Nucleus accumbens (tissue), 56 donors: ENCODE measurements around the gene SMC6.
A peak's percentile ranks its signal among the peaks of the same experiment; 100 is the strongest.

ENCODE experiments used
- DNase-seq, 56 donors: peaks; one replicate each; lab custom pipeline; 2025; lab: John Stamatoyannopoulos, UW

SMC6 gene

GRCh38 chr2:17658251-17658843 is 95.3 kb downstream of the SMC6 start:
- DNase-seq = no peak

GRCh38 chr2:17657759-17658158 is 95.9 kb downstream of the SMC6 start:
- DNase-seq = no peak

DNA sequence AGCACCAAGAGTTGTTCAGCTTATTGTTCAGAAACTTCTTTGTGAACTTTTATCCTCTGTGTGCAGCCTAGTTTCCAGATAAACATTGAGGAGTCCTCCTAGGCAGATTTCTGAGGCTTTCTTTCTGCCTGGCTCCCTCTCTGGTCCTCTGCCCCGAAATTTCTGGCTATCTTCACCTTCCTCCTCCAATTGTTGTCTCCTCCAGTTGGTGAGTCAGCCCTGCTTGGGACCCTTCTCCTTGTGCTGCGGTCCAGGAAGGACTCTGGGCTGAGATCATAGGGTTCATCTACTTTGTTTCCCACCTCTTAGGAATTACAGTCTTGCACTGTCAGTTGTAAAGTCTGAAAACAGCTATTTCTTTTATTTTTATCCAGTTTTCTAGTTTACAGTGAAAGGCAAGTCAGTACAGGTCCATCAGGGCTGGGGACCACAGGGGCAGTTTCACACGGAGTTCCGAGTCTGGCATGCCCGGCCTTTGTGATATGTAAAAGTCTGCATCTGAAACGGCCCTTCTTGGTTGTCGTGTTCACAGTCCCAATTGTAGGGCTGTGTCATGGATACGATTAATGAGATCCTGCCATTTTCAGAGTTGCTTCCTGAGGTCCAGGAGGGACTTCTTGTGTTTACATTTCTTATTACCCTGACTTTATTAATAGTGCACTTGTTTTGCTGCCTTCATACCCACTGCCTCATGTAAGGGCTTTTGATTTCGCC is 100.8 kb downstream of the SMC6 start:
- no peak for DNase-seq

- DNase-seq = no peak
Observed at GRCh38 chr2:17649026-17649425, 104.6 kb downstream of the SMC6 start.

- no peak for DNase-seq
Observed at GRCh38 chr2:17648581-17648980, 105.0 kb downstream of the SMC6 start.

GRCh38 chr2:17646838-17647701 is 106.5 kb downstream of the SMC6 start:
- no peak for DNase-seq

- DNase-seq = peak in 20 of 56 donors; percentile 8 to 68 (median 28)
Observed at GRCh38 chr2:17646081-17646554, 107.5 kb downstream of the SMC6 start.

DNA sequence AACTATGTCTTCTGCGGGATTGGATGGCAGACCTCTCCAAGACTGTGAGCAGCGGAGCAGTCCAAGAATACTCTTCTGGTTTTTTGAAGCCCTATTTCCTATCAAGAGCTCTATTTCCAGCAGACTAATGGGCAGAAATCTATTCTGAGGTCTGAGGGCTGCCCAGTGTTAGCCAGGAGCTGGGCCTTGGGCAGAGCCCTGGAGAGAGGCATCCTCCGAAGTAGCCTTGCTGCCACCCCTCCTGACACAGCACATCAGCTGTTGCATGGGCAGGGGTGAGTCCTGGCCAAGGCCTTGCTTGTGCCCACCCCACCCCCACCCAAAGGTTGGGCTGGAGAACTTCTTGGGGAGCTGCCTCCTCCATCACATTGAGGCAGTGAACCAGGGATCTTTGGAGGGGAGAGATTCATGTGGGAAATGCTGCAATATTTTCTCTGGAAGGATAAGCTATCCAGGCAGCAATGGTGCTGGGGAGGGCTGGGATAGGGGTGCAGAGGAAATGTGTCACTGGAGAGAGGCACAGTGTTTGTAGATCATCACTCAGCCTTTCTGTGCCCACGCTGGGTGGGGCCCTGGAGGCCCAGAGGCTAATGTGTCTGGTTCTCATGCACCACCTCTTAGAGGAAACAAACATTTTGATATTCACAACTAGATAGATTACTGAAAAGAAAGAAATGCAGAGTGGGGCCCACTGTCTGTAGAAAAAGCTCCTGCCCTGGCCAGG is 108.5 kb downstream of the SMC6 start:
- no peak for DNase-seq

DNA sequence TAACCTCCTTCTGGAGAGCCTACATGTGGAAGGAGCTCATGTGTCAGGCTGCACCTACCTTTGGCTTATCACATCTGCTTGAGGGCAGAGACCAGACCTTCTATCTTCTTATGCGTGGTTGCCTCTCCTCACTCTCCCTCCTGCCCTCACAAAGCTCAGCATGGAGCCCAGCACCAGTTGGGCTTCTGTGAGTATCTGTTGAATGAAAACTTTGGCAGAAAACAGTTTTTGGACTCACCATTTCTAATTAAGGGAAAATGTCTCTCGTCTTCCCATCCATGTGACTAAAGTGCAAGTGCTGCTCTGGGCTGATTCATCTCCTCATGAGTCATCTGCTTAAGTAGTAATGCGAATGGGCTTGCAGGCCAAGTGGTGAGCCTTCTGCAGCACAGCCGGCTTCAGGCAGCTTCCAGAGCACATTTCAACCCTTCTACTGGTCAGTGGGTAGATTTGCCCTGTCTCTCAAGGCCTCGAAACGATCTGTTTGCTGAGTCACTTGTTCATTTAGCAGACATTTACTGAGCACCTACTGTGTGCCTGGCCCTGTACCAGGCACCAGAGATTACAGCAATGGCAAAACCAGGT is 110.5 kb downstream of the SMC6 start:
- DNase-seq = peak in 6 of 56 donors; percentile 16 to 51 (median 22)

DNA sequence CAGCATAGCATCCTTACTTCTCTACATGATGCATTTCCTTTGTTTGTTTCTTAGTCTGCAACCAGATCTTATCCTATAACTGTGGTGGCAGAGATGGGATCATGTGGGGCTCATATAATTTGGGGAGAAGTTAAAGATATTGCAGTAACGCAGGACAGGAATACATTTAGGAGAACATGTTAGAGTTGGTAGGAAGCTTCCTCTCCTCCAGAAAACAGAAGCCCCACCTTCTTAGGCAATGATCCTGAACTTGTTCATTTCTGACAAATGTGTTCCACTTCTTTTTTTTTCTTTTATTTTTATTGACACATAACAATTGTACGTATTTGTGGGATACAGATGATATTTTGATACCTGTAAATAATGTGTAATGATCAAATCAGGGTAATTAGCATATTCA is 113.2 kb downstream of the SMC6 start:
- DNase-seq = no peak

- DNase-seq = no peak
Observed at GRCh38 chr2:17638196-17638743, 115.3 kb downstream of the SMC6 start.

GRCh38 chr2:17637131-17637906 is 116.3 kb downstream of the SMC6 start:
- no peak for DNase-seq

DNA sequence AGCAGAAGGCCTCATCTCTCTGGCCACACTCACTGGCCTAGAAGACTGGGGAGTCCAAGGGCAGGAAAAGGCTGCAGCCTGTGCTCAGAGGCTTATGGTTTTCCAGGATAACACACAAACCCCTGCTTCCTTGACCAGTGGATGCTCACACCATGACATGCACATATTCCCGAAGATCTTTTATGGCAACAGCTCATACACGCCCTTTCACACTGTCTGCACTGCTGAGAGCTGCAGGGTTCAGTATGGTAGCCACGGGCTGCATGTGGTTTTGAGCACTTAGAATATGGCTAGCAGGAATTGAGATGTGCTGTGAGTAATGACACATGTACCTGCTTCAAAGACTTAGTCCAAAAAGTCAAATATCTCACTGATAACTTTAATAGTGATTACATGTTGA is 117.4 kb downstream of the SMC6 start:
- DNase-seq = no peak

GRCh38 chr2:17634997-17635396 is 118.6 kb downstream of the SMC6 start:
- peak in 3 of 56 donors; percentile 14 to 18 (median 17) for DNase-seq

GRCh38 chr2:17630089-17630488 is 123.5 kb downstream of the SMC6 start:
- no peak for DNase-seq

GRCh38 chr2:17628349-17629261 is 125.0 kb downstream of the SMC6 start:
- DNase-seq = peak in 12 of 56 donors; percentile 6 to 47 (median 38)

DNA sequence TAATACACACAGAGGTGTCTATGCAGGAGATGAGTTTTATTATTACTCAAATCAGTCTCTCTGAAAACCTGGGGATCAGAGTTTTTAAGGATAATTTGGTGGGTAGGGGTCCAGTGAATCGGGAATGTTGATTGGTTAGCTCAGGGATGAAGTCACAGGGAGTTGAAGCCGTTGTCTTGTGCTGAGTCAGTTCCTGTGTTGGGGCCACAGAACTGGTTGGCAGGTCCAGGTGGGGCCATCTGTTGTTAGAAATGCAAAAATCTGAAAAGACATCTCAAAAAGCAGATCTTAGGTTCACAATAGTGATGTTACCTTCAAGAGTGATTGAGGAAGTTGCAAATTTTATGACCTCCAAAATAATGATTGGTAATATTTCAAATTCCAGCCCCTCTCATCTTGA is 126.2 kb downstream of the SMC6 start:
- DNase-seq = no peak

DNA sequence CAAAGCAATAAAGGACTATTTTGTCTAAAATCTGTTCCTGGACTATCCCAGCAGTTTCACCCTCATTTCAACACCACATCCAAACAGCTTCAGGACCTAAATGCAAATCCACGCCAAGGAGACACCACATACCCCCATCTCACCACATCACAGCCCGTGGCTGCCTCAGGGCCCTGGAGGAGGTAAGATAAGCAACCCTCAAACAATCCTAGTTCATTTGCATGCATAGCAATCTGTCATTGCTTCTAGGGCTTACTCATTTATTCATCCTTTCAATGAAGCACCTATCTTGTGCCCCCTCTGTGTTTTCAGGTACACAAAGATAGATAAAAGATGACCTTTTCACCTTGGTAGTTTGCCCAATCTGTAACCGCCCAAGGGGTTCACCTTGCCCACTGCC is 126.6 kb downstream of the SMC6 start:
- no peak for DNase-seq
